HepG2 (cell line): Measurements from ENCODE around the gene MYL6. TPM values are rescaled to one million over a fixed set of nuclear protein-coding genes. Genes with fewer than 3 reads are reported as not detected.

ENCODE experiments used
- CAMTA2 ChIP-seq: sonication (generic); formaldehyde crosslinking; IDR thresholded peaks from 2 replicates; pipeline ENCODE4 v1.4.0; 2020; ENCODE audit warnings: mild to moderate bottlenecking, missing genetic modification reagents, borderline replicate concordance
- GFI1 ChIP-seq: sonication (generic); formaldehyde crosslinking; IDR thresholded peaks from 2 replicates; pipeline ENCODE4 v1.5.0; 2020; ENCODE audit warnings: missing genetic modification reagents, mild to moderate bottlenecking, borderline replicate concordance
- KDM6A ChIP-seq: IDR thresholded peaks from 2 replicates; pipeline ENCODE4 v1.6.1; 2016; ENCODE audit warnings: low read depth
- MYC ChIP-seq: sonication (generic); formaldehyde crosslinking; IDR thresholded peaks from 2 replicates; pipeline ENCODE4 v1.9.0; 2021; ENCODE audit warnings: missing genetic modification reagents, borderline replicate concordance
- PCBP1 ChIP-seq: fragments of 200-400 bp; formaldehyde crosslinking; IDR thresholded peaks from 2 replicates; pipeline ENCODE4 v1.6.1; 2017; ENCODE audit warnings: mild to moderate bottlenecking, low read depth, low read length, borderline replicate concordance
- SMARCC2 ChIP-seq: fragments of 450-650 bp; IDR thresholded peaks from 2 replicates; pipeline ENCODE4 v1.6.1; 2017; ENCODE audit warnings: antibody characterized with exemption, mild to moderate bottlenecking
- SRF ChIP-seq: IDR thresholded peaks from 2 replicates; pipeline ENCODE4 v1.6.1; 2011; ENCODE audit warnings: mild to moderate bottlenecking, low read depth, low read length, moderate library complexity
- ZFAT ChIP-seq: sonication (generic); formaldehyde crosslinking; conservative IDR thresholded peaks from 2 replicates; pipeline ENCODE4 v1.8.1; 2023; ENCODE audit warnings: missing genetic modification reagents, inconsistent platforms
- ZFP36L2 ChIP-seq: sonication (generic); formaldehyde crosslinking; IDR thresholded peaks from 2 replicates; pipeline ENCODE4 v1.4.0; 2020; ENCODE audit warnings: missing genetic modification reagents
- ZMYM3 ChIP-seq: sonication (generic); formaldehyde crosslinking; IDR thresholded peaks from 2 replicates; pipeline ENCODE4 v1.5.1; 2020; ENCODE audit warnings: mild to moderate bottlenecking, missing genetic modification reagents
- ZNF430 ChIP-seq: sonication (generic); formaldehyde crosslinking; IDR thresholded peaks from 2 replicates; pipeline ENCODE4 v1.9.0; 2021; ENCODE audit warnings: mild to moderate bottlenecking, missing genetic modification reagents
- ZNF615 ChIP-seq: sonication (generic); formaldehyde crosslinking; IDR thresholded peaks from 2 replicates; pipeline ENCODE4 v1.5.0; 2020; ENCODE audit warnings: mild to moderate bottlenecking, missing genetic modification reagents, borderline replicate concordance
- ZNF841 ChIP-seq: sonication (generic); formaldehyde crosslinking; IDR thresholded peaks from 2 replicates; pipeline ENCODE4 v1.8.1; 2023; ENCODE audit warnings: missing genetic modification reagents, borderline replicate concordance
- polyA plus RNA-seq, 8 experiments: library from polyadenylated mRNA; depleted of rRNA in 3 of 8; stranded (reverse) in 7 of 8; unstranded in 1 of 8; fragments of >200 nt; fragmentation: Illumina TruSeq in 4 of 8; extraction: Trizol in 4 of 8; gene quantifications; 2 replicates each; pipeline versions ENCODE4 v1.2.1 to v1.2.3, GENCODE V29; 2011 to 2016; ENCODE audit warnings: low read depth in 4 of 8, missing spikeins in 1 of 8, mixed read lengths in 1 of 8; ENCODE audit not compliant: insufficient read depth in 1 of 8
- total RNA-seq, 5 experiments: library from RNA; depleted of rRNA; stranded (reverse); fragments of >200 nt; fragmentation: Illumina TruSeq; extraction: Trizol; gene quantifications; 2 replicates each; pipeline ENCODE4 v1.2.3, GENCODE V29; 2016; ENCODE audit warnings: low read depth in 1 of 5
- TF ChIP-seq, protein P1 (sequence below): sonication (generic); formaldehyde crosslinking; IDR thresholded peaks from 2 replicates; pipeline ENCODE4 v1.4.0; 2020; ENCODE audit warnings: mild to moderate bottlenecking, missing genetic modification reagents
- TF ChIP-seq, protein P2 (sequence below): sonication (generic); formaldehyde crosslinking; IDR thresholded peaks from 2 replicates; pipeline ENCODE4 v1.9.0; 2022; ENCODE audit warnings: low read depth, missing genetic modification reagents
- TF ChIP-seq, protein P3 (sequence below): IDR thresholded peaks from 2 replicates; pipeline ENCODE4 v1.6.1; 2016; ENCODE audit warnings: mild to moderate bottlenecking
- TF ChIP-seq, protein P4 (sequence below): sonication (generic); formaldehyde crosslinking; IDR thresholded peaks from 2 replicates; pipeline ENCODE4 v1.5.0; 2020; ENCODE audit warnings: missing genetic modification reagents

Gene MYL6
- total and polyA plus RNA-seq, 2 of the 13 experiments (the other 11 are each of a cell fraction or from before 2014, with no cell fraction given): 1,127 to 1,192 TPM

DNA sequence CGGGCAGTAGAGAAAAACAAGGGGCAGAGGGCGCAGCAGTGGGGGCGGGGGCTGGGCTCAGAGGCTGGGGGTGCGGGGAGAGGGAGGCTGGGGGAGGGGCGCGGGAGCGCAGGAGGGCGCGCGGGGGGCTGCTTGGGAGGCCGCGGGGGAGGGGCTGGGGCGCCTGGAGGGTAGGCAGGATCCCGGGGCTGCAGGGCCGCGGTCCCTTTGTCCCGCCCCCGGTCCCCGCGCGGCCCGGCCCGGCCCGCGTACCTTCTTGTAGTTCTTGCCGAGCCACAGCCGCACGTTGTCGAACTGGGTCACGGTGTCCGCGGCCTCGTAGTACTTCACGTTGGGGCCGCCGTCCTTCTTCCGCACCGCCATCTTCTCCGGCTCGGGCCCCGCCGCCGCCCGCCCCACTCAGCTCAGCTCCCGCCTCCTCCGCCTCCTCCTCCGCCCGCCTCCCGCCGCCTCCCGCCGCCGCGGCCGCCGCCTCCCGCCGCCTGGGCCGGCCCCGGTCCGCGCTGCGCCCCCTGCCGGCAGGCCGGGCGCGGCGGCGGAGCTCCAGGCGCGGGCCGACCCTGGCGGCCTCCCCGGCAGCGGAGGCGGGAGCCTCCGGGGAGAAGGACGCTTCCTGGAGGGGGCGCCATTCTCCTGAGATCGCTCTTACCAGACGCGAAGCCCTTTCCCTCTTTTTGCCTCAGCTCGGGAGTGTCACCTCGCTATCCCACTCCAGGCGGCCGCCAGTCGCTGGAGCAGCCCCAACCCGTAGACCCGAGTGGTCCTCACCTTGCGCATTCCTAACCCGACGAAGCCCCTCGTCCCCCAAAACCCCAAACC lies 31.1 kb downstream of the MYL6 start, which contains the start of gene SMARCC2 (continued):
- TF ChIP-seq CAMTA2 (no peak; the same call in 1 of the 2 replicates), ZFP36L2 (CRISPR knock-in tag) (no peak), ZNF430 (CRISPR knock-in tag) (peak; percentile 71; the same call in 1 of the 2 replicates), GFI1 (CRISPR knock-in tag) (no peak), SMARCC2 (no peak), ZMYM3 (CRISPR knock-in tag) (peak; percentile 59; the same call in 1 of the 2 replicates), MYC (CRISPR knock-in tag) (peak; percentile 42; the same call in 1 of the 2 replicates), ZNF841 (CRISPR knock-in tag) (no peak), SRF (no peak), ZFAT (CRISPR knock-in tag) (no peak), KDM6A (CRISPR knock-in tag) (no peak), ZNF615 (CRISPR knock-in tag) (no peak), PCBP1 (peak; percentile 86; the same call in 1 of the 2 replicates)
- TF ChIP-seq, protein P1, sequence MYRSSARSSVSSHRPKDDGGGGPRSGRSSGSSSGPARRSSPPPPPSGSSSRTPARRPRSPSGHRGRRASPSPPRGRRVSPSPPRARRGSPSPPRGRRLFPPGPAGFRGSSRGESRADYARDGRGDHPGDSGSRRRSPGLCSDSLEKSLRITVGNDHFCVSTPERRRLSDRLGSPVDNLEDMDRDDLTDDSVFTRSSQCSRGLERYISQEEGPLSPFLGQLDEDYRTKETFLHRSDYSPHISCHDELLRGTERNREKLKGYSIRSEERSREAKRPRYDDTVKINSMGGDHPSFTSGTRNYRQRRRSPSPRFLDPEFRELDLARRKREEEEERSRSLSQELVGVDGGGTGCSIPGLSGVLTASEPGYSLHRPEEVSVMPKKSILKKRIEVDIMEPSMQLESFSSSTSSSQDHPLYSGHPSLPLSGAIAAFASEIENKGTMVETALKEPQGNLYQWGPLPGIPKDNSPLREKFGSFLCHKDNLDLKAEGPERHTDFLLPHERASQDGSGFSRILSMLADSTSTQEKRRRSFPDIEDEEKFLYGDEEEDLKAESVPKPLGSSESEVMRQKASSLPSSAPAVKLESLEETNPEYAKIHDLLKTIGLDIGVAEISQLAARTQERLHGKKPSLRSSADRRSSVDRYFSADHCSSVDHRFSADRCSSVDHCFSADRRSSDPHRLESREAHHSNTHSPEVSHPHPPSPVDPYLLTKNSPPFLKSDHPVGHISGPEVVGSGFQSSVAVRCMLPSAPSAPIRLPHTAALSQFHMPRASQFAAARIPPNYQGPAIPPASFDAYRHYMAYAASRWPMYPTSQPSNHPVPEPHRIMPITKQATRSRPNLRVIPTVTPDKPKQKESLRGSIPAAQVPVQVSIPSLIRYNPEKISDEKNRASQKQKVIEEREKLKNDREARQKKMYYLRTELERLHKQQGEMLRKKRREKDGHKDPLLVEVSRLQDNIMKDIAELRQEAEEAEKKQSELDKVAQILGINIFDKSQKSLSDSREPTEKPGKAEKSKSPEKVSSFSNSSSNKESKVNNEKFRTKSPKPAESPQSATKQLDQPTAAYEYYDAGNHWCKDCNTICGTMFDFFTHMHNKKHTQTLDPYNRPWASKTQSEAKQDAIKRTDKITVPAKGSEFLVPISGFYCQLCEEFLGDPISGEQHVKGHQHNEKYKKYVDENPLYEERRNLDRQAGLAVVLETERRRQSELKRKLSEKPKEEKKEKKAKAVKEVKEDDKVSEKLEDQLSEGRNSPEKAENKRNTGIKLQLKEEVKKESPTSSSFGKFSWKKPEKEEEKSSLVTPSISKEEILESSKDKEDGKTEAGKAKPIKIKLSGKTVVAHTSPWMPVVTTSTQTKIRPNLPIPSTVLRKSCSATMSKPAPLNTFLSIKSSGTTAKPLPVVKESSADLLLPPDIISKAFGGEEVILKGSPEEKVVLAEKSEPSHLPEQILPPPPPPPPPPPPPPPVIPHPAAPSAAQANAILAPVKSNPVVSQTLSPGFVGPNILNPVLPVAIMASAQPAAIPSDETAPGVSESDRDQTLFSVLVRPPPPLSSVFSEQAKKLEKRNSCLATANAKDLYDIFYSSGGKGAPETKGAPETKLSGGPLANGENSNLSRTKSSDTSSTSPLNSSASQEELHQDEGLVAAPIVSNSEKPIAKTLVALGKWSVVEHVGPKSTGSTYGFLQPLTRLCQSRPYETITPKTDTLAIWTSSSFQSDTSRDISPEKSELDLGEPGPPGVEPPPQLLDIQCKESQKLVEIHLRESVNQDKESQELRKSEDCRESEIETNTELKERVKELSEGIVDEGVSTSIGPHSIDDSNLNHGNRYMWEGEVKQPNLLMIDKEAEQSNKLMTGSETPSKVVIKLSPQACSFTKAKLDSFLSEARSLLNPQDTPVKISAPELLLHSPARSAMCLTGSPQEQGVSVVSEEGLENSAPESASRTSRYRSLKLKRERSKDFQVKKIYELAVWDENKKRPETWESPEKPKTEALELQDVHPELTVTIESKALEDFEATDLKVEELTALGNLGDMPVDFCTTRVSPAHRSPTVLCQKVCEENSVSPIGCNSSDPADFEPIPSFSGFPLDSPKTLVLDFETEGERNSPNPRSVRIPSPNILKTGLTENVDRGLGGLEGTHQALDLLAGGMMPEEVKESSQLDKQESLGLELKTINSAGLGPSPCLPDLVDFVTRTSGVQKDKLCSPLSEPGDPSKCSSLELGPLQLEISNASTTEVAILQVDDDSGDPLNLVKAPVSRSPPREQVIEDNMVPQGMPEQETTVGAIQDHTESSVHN (CRISPR knock-in tag): no peak
- TF ChIP-seq, protein P2, sequence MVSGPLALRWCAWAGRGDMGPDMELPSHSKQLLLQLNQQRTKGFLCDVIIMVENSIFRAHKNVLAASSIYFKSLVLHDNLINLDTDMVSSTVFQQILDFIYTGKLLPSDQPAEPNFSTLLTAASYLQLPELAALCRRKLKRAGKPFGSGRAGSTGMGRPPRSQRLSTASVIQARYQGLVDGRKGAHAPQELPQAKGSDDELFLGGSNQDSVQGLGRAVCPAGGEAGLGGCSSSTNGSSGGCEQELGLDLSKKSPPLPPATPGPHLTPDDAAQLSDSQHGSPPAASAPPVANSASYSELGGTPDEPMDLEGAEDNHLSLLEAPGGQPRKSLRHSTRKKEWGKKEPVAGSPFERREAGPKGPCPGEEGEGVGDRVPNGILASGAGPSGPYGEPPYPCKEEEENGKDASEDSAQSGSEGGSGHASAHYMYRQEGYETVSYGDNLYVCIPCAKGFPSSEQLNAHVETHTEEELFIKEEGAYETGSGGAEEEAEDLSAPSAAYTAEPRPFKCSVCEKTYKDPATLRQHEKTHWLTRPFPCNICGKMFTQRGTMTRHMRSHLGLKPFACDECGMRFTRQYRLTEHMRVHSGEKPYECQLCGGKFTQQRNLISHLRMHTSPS (CRISPR knock-in tag): no peak
- TF ChIP-seq, protein P3, sequence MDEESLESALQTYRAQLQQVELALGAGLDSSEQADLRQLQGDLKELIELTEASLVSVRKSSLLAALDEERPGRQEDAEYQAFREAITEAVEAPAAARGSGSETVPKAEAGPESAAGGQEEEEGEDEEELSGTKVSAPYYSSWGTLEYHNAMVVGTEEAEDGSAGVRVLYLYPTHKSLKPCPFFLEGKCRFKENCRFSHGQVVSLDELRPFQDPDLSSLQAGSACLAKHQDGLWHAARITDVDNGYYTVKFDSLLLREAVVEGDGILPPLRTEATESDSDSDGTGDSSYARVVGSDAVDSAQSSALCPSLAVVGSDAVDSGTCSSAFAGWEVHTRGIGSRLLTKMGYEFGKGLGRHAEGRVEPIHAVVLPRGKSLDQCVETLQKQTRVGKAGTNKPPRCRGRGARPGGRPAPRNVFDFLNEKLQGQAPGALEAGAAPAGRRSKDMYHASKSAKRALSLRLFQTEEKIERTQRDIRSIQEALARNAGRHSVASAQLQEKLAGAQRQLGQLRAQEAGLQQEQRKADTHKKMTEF (CRISPR knock-in tag): no peak; the same call in 1 of the 2 replicates
- TF ChIP-seq, protein P4, sequence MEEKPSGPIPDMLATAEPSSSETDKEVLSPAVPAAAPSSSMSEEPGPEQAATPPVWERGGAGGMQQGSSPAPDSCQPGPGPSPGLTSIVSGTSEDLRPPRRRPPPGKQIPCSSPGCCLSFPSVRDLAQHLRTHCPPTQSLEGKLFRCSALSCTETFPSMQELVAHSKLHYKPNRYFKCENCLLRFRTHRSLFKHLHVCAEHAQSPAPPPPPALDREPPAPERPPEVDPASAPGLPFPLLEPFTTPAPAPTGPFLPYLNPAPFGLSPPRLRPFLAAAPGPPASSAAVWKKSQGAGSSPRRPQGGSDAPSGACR: 0 out of 2 replicates have a peak, but pooled peaks have one; percentile 9
